Measurements from ENCODE around the gene CDK5. TPM values are rescaled to one million over a fixed set of nuclear protein-coding genes. Genes with fewer than 3 reads are reported as not detected.

The CDK5 gene
- total and polyA plus RNA-seq, 2 of the 13 experiments (the other 11 are each of a cell fraction or from before 2014, with no cell fraction given), result 16.4 to 21.3 TPM

DNA sequence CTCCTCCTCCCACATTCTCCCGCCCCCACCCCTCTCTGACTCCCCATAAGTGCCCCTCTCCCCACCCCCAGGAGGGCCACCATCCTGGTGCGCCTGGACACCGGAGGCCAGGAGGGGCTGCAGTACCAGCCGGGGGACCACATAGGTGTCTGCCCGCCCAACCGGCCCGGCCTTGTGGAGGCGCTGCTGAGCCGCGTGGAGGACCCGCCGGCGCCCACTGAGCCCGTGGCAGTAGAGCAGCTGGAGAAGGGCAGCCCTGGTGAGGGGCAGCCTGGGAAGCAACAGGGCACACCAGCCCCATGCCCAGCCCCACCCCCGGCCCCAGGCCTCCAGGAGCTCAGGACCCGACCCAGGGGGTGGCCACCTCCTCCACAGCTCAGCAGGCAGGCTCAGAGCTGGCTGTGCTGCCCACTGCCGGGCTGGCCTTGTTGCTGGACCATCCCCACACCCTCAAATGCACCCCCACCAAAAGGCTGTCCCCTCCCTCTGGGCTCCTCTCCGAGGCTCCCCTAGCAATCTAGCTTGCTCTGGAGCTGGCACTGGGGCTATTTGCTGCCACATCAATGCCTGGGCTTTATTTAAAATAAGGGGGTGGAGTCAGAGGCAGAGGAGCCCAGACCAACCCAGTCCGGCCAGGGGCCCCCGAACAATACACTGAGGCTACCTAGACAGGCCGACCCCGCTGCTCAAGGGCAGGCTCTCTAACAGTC lies 48.2 kb downstream of the CDK5 start:
- BruUV-seq (replicated peaks), result no TSS peak
- H3K27ac ChIP-seq (ENCODE audit: extremely low read length, insufficient read depth, low read length), result peak overlapping the region; percentile 55
- no peaks in the 10 kb centered on the region for H3K79me2 ChIP-seq (ENCODE audit: insufficient read depth, low read length)
- FAIRE-seq, result no peak
- H3K4me2 ChIP-seq (ENCODE audit: low read depth, low read length), result peak overlapping the region; percentile 98
- peak overlapping the region; percentile 62 to 77 (median 76) for H3K4me3 ChIP-seq (replicated peaks in 1 of 3; ENCODE audit: insufficient read depth in 1 of 3, low read depth in 2 of 3, low read length in 3 of 3)
- peaks cover 0 to under 1% of the 10 kb centered on the region in 2 experiments; a peak in 1 of 5 replicates for H3K27me3 ChIP-seq (ENCODE audit: control insufficient read depth in 1 of 2, insufficient read depth in 2 of 2, low read length in 2 of 2)
- DNase-seq (ENCODE audit: low spot score), result peak; percentile 43
- ATAC-seq, result peak; percentile 46
- ChIA-PET POLR2A (interaction anchor here (0.9 to 5.2 kb wide), 8 partner anchors 10 to 76 kb away, joined by 3 to 31 read pairs (median 6); partner anchors contain the start of genes ABCB8, CDK5, FASTK and NOS3), CTCF (ENCODE audit: low intra/inter-chr PET ratio, low total read pairs) (no interaction called here)
- 14% methylated on average over 7 of the region's 22 CpGs for WGBS (ENCODE audit: low lambda C conversion rate)
- in situ Hi-C loops (cut with HindIII; ENCODE audit: extremely low pct_ligation_motif_present, low pct_unique_long_range_greater_than_20kb) (no loop called here), intact Hi-C loops (cut with micrococcal nuclease; ENCODE audit: unreplicated experiment) (no loop called here)
- no peak overlapping the region for H2AFZ ChIP-seq (ENCODE audit: low read length)
- peak overlapping the region; percentile 64 for H3K9ac ChIP-seq (ENCODE audit: insufficient read depth, low read depth, low read length)
- H4K20me1 ChIP-seq (ENCODE audit: insufficient read depth, low read length), result no peaks in the 10 kb centered on the region
- H3K4me1 ChIP-seq (ENCODE audit: insufficient read depth, low read length), result peaks cover 88% of the 10 kb centered on the region
- no peaks in the 10 kb centered on the region for H3K9me3 ChIP-seq (ENCODE audit: low read length)
- no peaks in the 10 kb centered on the region; a peak in 1 of 5 replicates for H3K36me3 ChIP-seq (replicated peaks in 1 of 2; ENCODE audit: control insufficient read depth in 1 of 2, insufficient read depth in 2 of 2, low read length in 2 of 2)
- TF ChIP-seq HDAC6 (IDR thresholded peaks at IDR 0.05; ENCODE audit: low read depth, low read length) (no peak), TBL1XR1 (IDR thresholded peaks at IDR 0.05; ENCODE audit: borderline replicate concordance, low read length, partially characterized antibody) (no peak), KDM4B (CRISPR knock-in tag; IDR thresholded peaks at IDR 0.05) (no peak), NRL (CRISPR knock-in tag; IDR thresholded peaks at IDR 0.05; ENCODE audit: borderline replicate concordance) (no peak), GABPB1 (CRISPR knock-in tag; IDR thresholded peaks at IDR 0.05) (no peak), ZNF776 (CRISPR knock-in tag; IDR thresholded peaks at IDR 0.05) (0 out of 2 replicates have a peak, but pooled peaks have one; percentile 15), RORA (CRISPR knock-in tag; IDR thresholded peaks at IDR 0.05) (no peak), HNF4A (CRISPR knock-in tag; IDR thresholded peaks at IDR 0.05) (no peak), MEIS2 (CRISPR knock-in tag; IDR thresholded peaks at IDR 0.05) (no peak), LCORL (IDR thresholded peaks at IDR 0.05) (no peak), LCORL (CRISPR knock-in tag; IDR thresholded peaks at IDR 0.05) (peak; percentile 57; the same call in 1 of the 2 replicates)
- TF ChIP-seq, protein P1, sequence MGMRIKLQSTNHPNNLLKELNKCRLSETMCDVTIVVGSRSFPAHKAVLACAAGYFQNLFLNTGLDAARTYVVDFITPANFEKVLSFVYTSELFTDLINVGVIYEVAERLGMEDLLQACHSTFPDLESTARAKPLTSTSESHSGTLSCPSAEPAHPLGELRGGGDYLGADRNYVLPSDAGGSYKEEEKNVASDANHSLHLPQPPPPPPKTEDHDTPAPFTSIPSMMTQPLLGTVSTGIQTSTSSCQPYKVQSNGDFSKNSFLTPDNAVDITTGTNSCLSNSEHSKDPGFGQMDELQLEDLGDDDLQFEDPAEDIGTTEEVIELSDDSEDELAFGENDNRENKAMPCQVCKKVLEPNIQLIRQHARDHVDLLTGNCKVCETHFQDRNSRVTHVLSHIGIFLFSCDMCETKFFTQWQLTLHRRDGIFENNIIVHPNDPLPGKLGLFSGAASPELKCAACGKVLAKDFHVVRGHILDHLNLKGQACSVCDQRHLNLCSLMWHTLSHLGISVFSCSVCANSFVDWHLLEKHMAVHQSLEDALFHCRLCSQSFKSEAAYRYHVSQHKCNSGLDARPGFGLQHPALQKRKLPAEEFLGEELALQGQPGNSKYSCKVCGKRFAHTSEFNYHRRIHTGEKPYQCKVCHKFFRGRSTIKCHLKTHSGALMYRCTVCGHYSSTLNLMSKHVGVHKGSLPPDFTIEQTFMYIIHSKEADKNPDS (CRISPR knock-in tag; IDR thresholded peaks at IDR 0.05), result peak; percentile 76; the same call in 1 of the 2 replicates
- TF ChIP-seq, protein P2, sequence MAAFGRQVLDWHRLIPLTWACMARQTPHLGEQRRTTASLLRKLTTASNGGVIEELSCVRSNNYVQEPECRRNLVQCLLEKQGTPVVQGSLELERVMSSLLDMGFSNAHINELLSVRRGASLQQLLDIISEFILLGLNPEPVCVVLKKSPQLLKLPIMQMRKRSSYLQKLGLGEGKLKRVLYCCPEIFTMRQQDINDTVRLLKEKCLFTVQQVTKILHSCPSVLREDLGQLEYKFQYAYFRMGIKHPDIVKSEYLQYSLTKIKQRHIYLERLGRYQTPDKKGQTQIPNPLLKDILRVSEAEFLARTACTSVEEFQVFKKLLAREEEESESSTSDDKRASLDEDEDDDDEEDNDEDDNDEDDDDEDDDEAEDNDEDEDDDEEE (CRISPR knock-in tag; IDR thresholded peaks at IDR 0.05), result no peak
- TF ChIP-seq, protein P3, sequence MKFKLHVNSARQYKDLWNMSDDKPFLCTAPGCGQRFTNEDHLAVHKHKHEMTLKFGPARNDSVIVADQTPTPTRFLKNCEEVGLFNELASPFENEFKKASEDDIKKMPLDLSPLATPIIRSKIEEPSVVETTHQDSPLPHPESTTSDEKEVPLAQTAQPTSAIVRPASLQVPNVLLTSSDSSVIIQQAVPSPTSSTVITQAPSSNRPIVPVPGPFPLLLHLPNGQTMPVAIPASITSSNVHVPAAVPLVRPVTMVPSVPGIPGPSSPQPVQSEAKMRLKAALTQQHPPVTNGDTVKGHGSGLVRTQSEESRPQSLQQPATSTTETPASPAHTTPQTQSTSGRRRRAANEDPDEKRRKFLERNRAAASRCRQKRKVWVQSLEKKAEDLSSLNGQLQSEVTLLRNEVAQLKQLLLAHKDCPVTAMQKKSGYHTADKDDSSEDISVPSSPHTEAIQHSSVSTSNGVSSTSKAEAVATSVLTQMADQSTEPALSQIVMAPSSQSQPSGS (CRISPR knock-in tag; IDR thresholded peaks at IDR 0.05), result no peak
- TF ChIP-seq, protein P4, sequence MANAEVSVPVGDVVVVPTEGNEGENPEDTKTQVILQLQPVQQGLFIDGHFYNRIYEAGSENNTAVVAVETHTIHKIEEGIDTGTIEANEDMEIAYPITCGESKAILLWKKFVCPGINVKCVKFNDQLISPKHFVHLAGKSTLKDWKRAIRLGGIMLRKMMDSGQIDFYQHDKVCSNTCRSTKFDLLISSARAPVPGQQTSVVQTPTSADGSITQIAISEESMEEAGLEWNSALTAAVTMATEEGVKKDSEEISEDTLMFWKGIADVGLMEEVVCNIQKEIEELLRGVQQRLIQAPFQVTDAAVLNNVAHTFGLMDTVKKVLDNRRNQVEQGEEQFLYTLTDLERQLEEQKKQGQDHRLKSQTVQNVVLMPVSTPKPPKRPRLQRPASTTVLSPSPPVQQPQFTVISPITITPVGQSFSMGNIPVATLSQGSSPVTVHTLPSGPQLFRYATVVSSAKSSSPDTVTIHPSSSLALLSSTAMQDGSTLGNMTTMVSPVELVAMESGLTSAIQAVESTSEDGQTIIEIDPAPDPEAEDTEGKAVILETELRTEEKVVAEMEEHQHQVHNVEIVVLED (CRISPR knock-in tag; IDR thresholded peaks at IDR 0.05; ENCODE audit: borderline replicate concordance), result no peak

All from HepG2 (cell line).